Mucosa of rectum (tissue), 2 donors: ENCODE data around the gene SORCS1.
"Not testable (repeated sequence)": the region's sequence is repeated elsewhere in the genome, so short reads cannot be mapped to it uniquely, and the experiment has no call there.

ENCODE experiments used
- H3K27ac ChIP-seq, 2 donors: one replicate each; pipeline ENCODE4 v1.7.0; 2013; ENCODE audit warnings: inconsistent platforms in 2 of 2, low read depth in 2 of 2, low read length in 2 of 2
- H3K27me3 ChIP-seq, 2 donors: one replicate each; pipeline ENCODE4 v1.7.0; 2013; ENCODE audit warnings: low read length in 2 of 2; ENCODE audit not compliant: control insufficient read depth in 2 of 2, insufficient read depth in 2 of 2
- H3K36me3 ChIP-seq, 2 donors: one replicate each; pipeline ENCODE4 v1.7.0; 2013; ENCODE audit warnings: low read length in 2 of 2; ENCODE audit not compliant: control insufficient read depth in 2 of 2, insufficient read depth in 2 of 2
- H3K4me1 ChIP-seq, 2 donors: one replicate each; pipeline ENCODE4 v1.7.0; 2013; ENCODE audit warnings: low read length in 2 of 2, mild to moderate bottlenecking in 1 of 2; ENCODE audit not compliant: control insufficient read depth in 2 of 2, insufficient read depth in 2 of 2
- H3K4me3 ChIP-seq, 2 donors: one replicate each; pipeline ENCODE4 v1.7.0; 2013; ENCODE audit warnings: low read length in 2 of 2
- H3K9ac ChIP-seq, 2 donors: one replicate each; pipeline ENCODE4 v1.7.0; 2013; ENCODE audit warnings: low read length in 2 of 2, low read depth in 1 of 2, mild to moderate bottlenecking in 1 of 2
- H3K9me3 ChIP-seq, 2 donors: one replicate each; pipeline ENCODE4 v1.7.0; 2013; ENCODE audit warnings: low read length in 2 of 2; ENCODE audit not compliant: control insufficient read depth in 2 of 2
- donor health status: healthy.
- donor health status: Normal muscosa, but diverticular disease.

The SORCS1 gene

DNA sequence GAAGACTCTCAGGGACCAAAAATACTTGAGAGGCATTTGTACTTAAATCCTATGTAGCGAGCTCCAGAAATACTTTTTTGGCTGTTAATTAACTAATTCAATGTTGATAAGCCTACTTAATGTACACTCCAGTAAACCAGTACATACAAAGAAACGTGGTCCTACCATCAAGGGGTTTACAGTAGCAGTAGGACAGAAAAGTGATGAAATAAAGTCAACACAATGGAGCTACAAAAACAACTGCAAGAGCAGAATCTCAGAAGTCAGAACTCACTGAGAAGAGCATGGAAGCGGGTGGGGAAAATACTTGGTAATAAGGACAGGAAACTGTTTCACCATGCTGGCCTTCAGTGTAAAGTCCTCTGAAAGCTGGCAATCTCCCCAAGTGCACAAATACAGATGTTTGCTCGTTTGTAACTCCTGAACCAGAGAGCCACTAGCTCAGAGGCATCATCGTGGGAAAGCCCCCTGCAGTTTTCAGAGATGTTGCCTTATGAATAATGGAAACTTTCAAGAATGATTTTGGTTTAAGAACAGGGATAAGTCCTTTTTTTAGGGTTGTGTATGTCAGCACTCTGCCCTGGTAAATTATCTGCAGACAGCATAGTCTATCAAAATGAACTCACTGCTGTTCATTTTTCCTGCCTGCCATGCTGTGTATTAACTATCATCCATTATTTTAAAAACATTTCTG lies 233.2 kb downstream of the SORCS1 start:
- H3K4me3 ChIP-seq = no peak overlapping the region
- H3K9me3 ChIP-seq = no peaks in the 10 kb centered on the region
- no peaks in the 10 kb centered on the region for H3K4me1 ChIP-seq
- H3K36me3 ChIP-seq = no peaks in the 10 kb centered on the region
- no peaks in the 10 kb centered on the region for H3K27me3 ChIP-seq
- no peak overlapping the region for H3K9ac ChIP-seq
- H3K27ac ChIP-seq = no peak overlapping the region

DNA sequence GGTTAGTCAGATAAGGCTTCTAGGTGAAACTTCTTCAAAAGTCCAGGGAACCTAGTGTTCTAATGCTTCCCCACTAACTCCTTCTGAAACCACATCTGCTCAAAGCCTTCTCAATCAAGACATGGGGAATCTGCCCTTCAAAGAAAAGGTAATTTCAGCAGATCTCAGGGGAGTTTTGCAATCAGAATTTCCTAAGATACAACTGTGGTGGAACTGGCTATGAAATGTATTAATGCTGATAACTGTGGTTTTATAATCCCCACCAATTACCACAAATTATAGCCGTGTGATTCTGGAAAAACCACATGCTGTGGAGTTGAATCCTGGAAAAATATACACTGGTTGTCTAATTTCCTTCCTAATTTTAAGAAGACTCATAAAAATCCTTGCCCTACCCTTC lies 233.8 kb downstream of the SORCS1 start:
- no peaks in the 10 kb centered on the region for H3K36me3 ChIP-seq
- H3K9me3 ChIP-seq = no peaks in the 10 kb centered on the region
- no peak overlapping the region for H3K27ac ChIP-seq
- no peaks in the 10 kb centered on the region for H3K4me1 ChIP-seq
- no peak overlapping the region for H3K9ac ChIP-seq
- H3K4me3 ChIP-seq = no peak overlapping the region
- H3K27me3 ChIP-seq = no peaks in the 10 kb centered on the region

DNA sequence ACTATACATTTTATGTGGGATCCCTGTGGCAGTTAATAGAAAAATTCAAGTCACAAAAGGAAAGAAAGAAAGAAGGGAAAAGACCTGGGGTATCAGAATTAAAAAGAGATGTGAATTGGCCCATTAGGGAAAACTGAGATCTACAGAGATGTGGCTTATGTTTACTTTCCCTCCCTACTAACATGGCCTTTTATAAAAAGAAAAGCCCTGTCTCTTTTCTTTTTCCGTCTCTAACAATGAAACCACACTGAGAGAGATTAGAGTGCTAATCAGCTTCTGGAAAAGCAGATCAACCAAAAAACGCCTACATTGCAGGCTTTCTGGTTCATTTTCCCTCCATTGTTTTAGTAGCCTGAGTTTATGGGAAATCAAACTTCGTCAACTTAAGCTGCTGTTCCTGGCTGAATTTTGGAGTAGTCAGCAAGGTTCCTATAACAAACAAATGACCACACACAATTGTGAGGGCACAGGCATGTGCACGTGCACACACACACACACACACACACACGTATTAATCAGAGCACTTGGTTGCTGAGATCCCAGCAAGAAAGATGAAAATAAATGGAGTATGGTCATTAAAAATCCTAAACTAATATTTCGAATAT lies 235.1 kb downstream of the SORCS1 start:
- Histone ChIP-seq H3K27ac (no peak overlapping the region), H3K9me3 (no peaks in the 10 kb centered on the region), H3K4me3 (no peak overlapping the region), H3K9ac (no peak overlapping the region), H3K27me3 (no peaks in the 10 kb centered on the region), H3K36me3 (no peaks in the 10 kb centered on the region), H3K4me1 (no peaks in the 10 kb centered on the region)

DNA sequence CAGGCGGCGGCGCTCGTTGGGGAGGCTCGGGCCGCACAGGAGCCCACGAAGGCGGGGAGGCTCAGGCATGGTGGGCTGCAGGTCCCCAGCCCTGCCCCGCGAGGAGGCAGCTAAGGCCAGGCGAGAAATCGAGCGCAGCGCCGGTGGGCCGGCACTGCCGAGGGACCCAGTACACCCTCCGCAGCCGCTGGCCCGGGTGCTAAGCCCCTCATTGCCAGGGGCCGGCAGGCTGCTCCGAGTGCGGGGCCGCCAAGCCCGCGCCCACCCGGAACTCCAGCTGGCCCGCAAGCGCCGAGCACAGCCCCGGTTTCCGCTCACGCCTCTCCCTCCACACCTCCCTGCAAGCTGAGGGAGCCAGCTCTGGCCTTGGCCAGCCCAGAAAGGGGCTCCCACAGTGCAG lies 236.4 kb downstream of the SORCS1 start:
- H3K36me3 ChIP-seq, H3K27ac ChIP-seq, H3K9me3 ChIP-seq, H3K27me3 ChIP-seq, H3K9ac ChIP-seq, H3K4me1 ChIP-seq, H3K4me3 ChIP-seq: not testable (repeated sequence)

DNA sequence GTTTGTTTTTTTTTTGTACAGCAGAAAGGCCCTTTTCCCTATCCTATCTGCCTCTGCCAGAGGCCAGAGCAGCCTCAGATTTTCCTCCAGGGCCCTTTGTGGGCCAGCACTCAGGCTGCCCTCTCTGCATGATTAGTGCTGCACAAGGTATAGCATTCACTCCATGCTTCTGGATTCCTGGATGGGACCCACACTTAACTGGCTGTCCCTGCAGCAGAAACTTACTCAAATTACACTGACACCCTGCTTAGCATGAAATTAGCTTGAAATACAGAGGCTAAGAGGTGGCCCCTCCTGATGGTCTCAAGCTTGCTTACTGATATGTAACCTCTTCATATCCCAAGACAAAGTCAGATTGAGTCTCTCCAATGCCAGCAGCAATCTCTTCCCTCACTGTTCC lies 239.3 kb downstream of the SORCS1 start:
- no peak overlapping the region for H3K27ac ChIP-seq
- no peaks in the 10 kb centered on the region for H3K4me1 ChIP-seq
- no peaks in the 10 kb centered on the region for H3K9me3 ChIP-seq
- no peaks in the 10 kb centered on the region for H3K27me3 ChIP-seq
- H3K4me3 ChIP-seq = no peak overlapping the region
- H3K36me3 ChIP-seq = no peaks in the 10 kb centered on the region
- no peak overlapping the region for H3K9ac ChIP-seq

DNA sequence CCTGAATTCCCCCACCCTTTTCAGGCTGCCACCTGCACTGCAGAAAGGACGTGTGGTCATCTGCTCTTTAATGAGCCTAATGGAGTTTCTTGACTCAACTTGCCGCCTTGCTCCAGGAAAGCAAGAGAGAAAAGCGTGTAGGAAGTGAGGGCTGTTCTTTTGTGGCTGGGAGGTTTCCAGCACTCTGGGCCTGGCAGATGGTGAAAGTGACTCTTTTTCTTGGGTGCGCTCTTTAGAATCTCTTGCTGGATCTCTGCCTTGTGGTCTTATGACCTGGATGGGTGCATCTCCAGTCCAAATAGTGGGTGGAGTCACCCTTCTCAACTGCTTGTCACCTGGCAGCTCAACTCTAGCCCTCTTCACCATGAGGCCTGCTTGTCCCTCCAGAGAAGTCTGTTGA lies 244.0 kb downstream of the SORCS1 start:
- no peak overlapping the region for H3K9ac ChIP-seq
- H3K27me3 ChIP-seq = no peaks in the 10 kb centered on the region
- no peak overlapping the region for H3K4me3 ChIP-seq
- H3K36me3 ChIP-seq = no peaks in the 10 kb centered on the region
- H3K27ac ChIP-seq = no peak overlapping the region
- no peaks in the 10 kb centered on the region for H3K4me1 ChIP-seq
- H3K9me3 ChIP-seq = no peaks in the 10 kb centered on the region

DNA sequence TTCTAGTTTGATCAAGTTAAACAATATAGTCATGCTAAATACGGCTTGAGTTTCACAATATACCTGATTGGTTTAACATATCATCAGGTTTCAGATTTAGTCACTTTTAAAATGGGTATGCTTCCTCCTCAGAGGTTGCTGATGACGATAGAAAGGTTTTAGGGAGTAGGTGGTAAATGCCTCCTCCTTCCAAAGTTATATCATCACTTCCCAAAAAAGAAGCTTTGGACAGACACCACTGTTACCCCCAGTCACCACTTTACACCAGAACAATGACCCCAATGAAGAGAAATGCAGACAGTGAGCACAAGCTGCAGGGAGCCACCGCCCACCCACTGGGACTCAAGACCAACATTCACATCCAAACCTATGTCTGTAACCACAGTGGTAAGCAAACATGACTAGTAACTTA lies 244.6 kb downstream of the SORCS1 start:
- no peak overlapping the region for H3K9ac ChIP-seq
- no peaks in the 10 kb centered on the region for H3K36me3 ChIP-seq
- no peak overlapping the region for H3K4me3 ChIP-seq
- no peaks in the 10 kb centered on the region for H3K4me1 ChIP-seq
- H3K27me3 ChIP-seq = no peaks in the 10 kb centered on the region
- H3K27ac ChIP-seq = no peak overlapping the region
- no peaks in the 10 kb centered on the region for H3K9me3 ChIP-seq

DNA sequence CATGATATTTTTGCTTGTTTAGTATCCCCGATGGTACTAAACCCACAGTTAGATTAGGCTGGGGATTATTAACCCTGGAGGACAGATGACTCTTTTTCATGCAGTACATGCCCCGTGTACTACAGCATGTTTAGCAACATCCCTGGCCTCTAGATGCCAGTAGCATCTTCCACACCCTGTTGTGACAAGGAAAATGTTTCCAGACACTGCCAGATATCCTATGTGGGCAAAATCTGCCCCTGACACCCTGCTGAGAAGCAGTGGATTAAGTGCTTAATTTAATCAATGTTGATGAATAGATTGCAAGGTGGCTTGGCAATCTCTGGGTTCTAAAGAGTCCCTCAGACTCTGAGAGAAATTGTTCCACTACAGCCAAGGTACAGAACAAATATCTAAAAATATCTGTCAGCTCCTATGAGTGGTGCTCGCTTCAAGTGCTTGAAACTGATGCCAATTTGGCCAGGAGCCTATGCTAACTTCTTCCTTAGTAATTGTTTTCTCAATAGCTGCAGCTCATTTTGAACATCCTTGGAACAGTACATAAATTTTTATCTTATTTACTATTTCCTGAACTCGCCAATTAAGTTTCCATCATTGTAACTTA lies 247.0 kb downstream of the SORCS1 start:
- no peaks in the 10 kb centered on the region for H3K4me1 ChIP-seq
- H3K9ac ChIP-seq = no peak overlapping the region
- H3K4me3 ChIP-seq = no peak overlapping the region
- H3K36me3 ChIP-seq = no peaks in the 10 kb centered on the region
- H3K27ac ChIP-seq = no peak overlapping the region
- no peaks in the 10 kb centered on the region for H3K27me3 ChIP-seq
- H3K9me3 ChIP-seq = no peaks in the 10 kb centered on the region

DNA sequence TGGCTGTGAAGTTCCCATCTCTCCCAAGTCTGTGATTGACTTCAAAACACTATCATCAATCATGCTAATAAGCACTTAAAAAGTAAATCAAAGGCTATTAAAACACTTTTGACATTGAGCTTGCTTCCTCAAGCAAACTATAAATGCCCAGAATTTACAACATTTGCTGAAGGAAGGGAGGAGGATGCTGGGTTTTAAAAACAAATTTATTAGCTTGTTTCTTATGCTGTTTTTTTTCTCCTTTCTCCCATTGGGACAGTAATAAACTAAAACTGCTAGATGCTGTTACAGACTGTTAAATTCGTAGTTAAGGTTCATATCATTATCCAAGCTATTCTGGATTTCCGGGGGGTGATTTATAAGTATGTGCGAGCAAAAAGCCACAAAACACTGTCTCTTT lies 250.5 kb downstream of the SORCS1 start:
- no peaks in the 10 kb centered on the region for H3K9me3 ChIP-seq
- no peak overlapping the region for H3K27ac ChIP-seq
- no peaks in the 10 kb centered on the region for H3K4me1 ChIP-seq
- H3K36me3 ChIP-seq = no peaks in the 10 kb centered on the region
- H3K4me3 ChIP-seq = no peak overlapping the region
- H3K9ac ChIP-seq = no peak overlapping the region
- no peaks in the 10 kb centered on the region for H3K27me3 ChIP-seq

DNA sequence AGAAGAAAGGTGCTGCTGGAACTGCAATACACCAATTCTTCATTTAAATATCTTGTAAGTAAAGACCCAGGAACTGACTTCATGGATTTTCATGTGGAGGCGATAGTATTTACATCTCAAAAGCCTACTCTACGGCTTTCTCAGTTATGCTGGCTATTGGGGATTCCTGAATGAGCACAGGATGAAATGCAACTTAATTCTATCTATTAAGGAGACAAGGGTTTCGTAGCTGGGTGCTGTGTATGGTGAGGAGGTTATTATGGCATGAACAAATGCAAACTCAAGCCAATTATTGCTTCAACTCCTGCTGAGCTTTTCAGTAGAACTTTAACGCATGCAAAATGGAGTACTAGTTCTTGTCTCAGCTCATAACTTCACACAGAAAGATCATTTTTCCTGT lies 251.2 kb downstream of the SORCS1 start:
- H3K27me3 ChIP-seq = no peaks in the 10 kb centered on the region
- no peak overlapping the region for H3K4me3 ChIP-seq
- H3K36me3 ChIP-seq = no peaks in the 10 kb centered on the region
- H3K27ac ChIP-seq = no peak overlapping the region
- H3K9me3 ChIP-seq = no peaks in the 10 kb centered on the region
- H3K9ac ChIP-seq = no peak overlapping the region
- H3K4me1 ChIP-seq = no peaks in the 10 kb centered on the region
